ENCODE data around the gene PODXL2. TPM values are rescaled to one million over a fixed set of nuclear protein-coding genes. Genes with fewer than 3 reads are reported as not detected.

Gene PODXL2
- total RNA-seq, 1 experiment from 2014 or later: 26.6 TPM

DNA sequence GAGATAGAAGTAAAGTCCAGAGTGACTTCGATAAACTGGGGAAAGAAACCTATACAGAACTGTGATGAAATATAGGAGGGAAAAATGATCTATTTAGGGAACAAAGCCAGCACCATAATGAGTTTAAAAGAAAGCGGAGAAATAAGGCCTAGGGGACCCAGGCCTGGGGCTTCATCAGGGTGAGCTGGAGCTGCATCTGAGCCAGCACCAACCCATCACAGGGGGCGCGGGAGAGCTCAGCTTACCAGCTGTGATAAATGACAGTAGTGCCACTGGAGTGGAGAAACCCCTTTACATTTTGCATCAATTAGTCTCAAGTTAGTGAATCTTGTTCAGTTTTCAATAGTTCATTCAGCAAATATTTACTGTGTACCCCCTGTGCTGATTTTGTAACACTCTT lies 21.3 kb downstream of the PODXL2 start:
- ChIA-PET CTCF (no interaction called here), POLR2A (ENCODE audit: low non-redundant PET) (no interaction called here)
- DNase-seq (ENCODE audit: low spot score): no peak
- no peaks in the 10 kb centered on the region for H3K9me3 ChIP-seq (ENCODE audit: low read depth, low read length, poor library complexity, severe bottlenecking)
- intact Hi-C loops (cut with micrococcal nuclease; ENCODE audit: unreplicated experiment): loop anchor here (5.0 kb wide), 1 partner anchor 482 kb away; no protein-coding TSS in a partner anchor
- H3K27me3 ChIP-seq (replicated peaks; ENCODE audit: insufficient read depth, low read depth, low read length, poor library complexity): no peaks in the 10 kb centered on the region
- no peaks in the 10 kb centered on the region for H3K36me3 ChIP-seq (ENCODE audit: insufficient read depth, low read length, poor library complexity, severe bottlenecking)
- H3K27ac ChIP-seq (ENCODE audit: low read depth, low read length, poor library complexity, severe bottlenecking): no peak overlapping the region
- H3K4me3 ChIP-seq (ENCODE audit: low read depth, low read length, poor library complexity, severe bottlenecking): no peak overlapping the region
- no peaks in the 10 kb centered on the region for H3K4me1 ChIP-seq (ENCODE audit: insufficient read depth, low read length, poor library complexity, severe bottlenecking)
- no TSS peak for BruUV-seq (replicated peaks)
- TF ChIP-seq EZH2 (IDR thresholded peaks at IDR 0.05; ENCODE audit: borderline replicate concordance, low read depth, low read length, poor library complexity, severe bottlenecking) (no peak), CTCF (conservative IDR thresholded peaks at IDR 0.05; ENCODE audit: low read depth, low read length) (no peak)

- Histone ChIP-seq H3K9me3 (ENCODE audit: low read depth, low read length, poor library complexity, severe bottlenecking) (no peaks in the 10 kb centered on the region), H3K27ac (ENCODE audit: low read depth, low read length, poor library complexity, severe bottlenecking) (no peak overlapping the region), H3K36me3 (ENCODE audit: insufficient read depth, low read length, poor library complexity, severe bottlenecking) (no peaks in the 10 kb centered on the region), H3K4me3 (ENCODE audit: low read depth, low read length, poor library complexity, severe bottlenecking) (no peak overlapping the region), H3K27me3 (replicated peaks; ENCODE audit: insufficient read depth, low read depth, low read length, poor library complexity) (no peaks in the 10 kb centered on the region), H3K4me1 (ENCODE audit: insufficient read depth, low read length, poor library complexity, severe bottlenecking) (no peaks in the 10 kb centered on the region)
- CTCF ChIA-PET: interaction anchor here (0.9 to 1.3 kb wide), 3 partner anchors 17 to 76 kb away, joined by 3 to 5 read pairs (median 3); no protein-coding TSS in a partner anchor
- POLR2A ChIA-PET (ENCODE audit: low non-redundant PET): no interaction called here
- BruUV-seq (replicated peaks): no TSS peak
- TF ChIP-seq CTCF (conservative IDR thresholded peaks at IDR 0.05; ENCODE audit: low read depth, low read length): no peak
- no peak for TF ChIP-seq EZH2 (IDR thresholded peaks at IDR 0.05; ENCODE audit: borderline replicate concordance, low read depth, low read length, poor library complexity, severe bottlenecking)
- intact Hi-C loops (cut with micrococcal nuclease; ENCODE audit: unreplicated experiment): loop anchor here (1.0 to 5.0 kb wide), 2 partner anchors 320 to 481 kb away; no protein-coding TSS in a partner anchor
- DNase-seq (ENCODE audit: low spot score): no peak
Measured at GRCh38 chr3:127651516-127652172, 22.7 kb downstream of the PODXL2 start.

DNA sequence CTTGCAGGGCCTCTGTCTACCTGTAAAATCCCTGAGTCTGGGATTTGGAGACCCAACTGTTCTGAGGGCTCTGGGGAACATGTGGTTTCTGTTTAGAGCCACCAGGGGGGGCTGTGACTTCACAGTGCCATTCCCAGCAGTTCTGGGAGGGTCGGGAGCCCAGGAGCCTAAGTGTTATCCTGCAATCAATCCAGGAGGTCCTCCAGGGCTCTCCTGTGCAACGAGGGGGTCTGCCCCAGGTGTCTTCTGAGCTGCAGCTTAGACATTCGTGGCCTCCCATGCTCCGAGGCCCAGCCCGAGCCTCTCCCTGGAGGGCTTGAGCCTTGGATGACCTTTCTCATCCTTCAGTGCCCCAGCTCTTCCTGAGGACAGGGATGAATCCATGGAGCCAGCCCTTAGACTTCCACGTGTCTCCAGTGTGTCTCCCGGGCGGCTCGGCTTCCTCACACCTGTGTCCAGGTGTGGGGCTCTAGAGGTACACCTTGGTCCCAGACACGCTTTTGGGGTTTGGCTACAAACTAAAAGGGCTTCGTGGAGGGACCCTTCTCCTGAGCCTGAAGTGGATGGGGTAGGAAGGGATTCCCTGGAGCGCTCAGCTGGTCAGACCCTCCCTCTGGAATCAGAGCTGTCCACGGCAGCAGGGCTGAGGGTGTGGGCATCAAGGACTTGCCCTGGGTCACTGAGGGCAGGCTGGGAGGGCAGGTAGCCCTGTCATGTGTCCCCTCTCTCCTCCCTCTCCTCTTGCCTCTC lies 23.4 kb downstream of the PODXL2 start:
- peak; percentile 73 for DNase-seq (ENCODE audit: low spot score)
- H3K9me3 ChIP-seq (ENCODE audit: low read depth, low read length, poor library complexity, severe bottlenecking): no peaks in the 10 kb centered on the region
- no peaks in the 10 kb centered on the region for H3K36me3 ChIP-seq (ENCODE audit: insufficient read depth, low read length, poor library complexity, severe bottlenecking)
- no TSS peak for BruUV-seq (replicated peaks)
- H3K27ac ChIP-seq (ENCODE audit: low read depth, low read length, poor library complexity, severe bottlenecking): no peak overlapping the region
- H3K27me3 ChIP-seq (replicated peaks; ENCODE audit: insufficient read depth, low read depth, low read length, poor library complexity): no peaks in the 10 kb centered on the region
- ChIA-PET POLR2A (ENCODE audit: low non-redundant PET) (no interaction called here), CTCF (interaction anchor here (0.9 to 1.3 kb wide), 2 partner anchors 42 to 77 kb away, joined by 3 to 5 read pairs; no protein-coding TSS in a partner anchor)
- intact Hi-C loops (cut with micrococcal nuclease; ENCODE audit: unreplicated experiment): loop anchor here (1.0 to 5.0 kb wide), 2 partner anchors 319 to 480 kb away; no protein-coding TSS in a partner anchor
- no peaks in the 10 kb centered on the region for H3K4me1 ChIP-seq (ENCODE audit: insufficient read depth, low read length, poor library complexity, severe bottlenecking)
- TF ChIP-seq CTCF (conservative IDR thresholded peaks at IDR 0.05; ENCODE audit: low read depth, low read length) (peak; percentile 89), EZH2 (IDR thresholded peaks at IDR 0.05; ENCODE audit: borderline replicate concordance, low read depth, low read length, poor library complexity, severe bottlenecking) (no peak)
- no peak overlapping the region for H3K4me3 ChIP-seq (ENCODE audit: low read depth, low read length, poor library complexity, severe bottlenecking)

Data from A673 (cell line).